GM23338 (cell line): Measurements from ENCODE around the gene BNC1.

Experiments used
- CTCF ChIP-seq, 2 experiments: fragments of 200-600 bp in 1 of 2; sonication (generic) in 1 of 2; conservative IDR thresholded peaks; 2 replicates each; pipeline versions ENCODE4 v1.5.1 to v1.6.1; 2016 to 2017; ENCODE audit warnings: antibody characterized with exemption in 2 of 2, low read depth in 2 of 2, mild to moderate bottlenecking in 2 of 2, moderate library complexity in 1 of 2
- EZH2 ChIP-seq: fragments of 200-600 bp; sonication (generic); IDR thresholded peaks from one replicate; pipeline ENCODE4 v1.8.0; 2017; ENCODE audit warnings: antibody characterized with exemption, mild to moderate bottlenecking, low read depth; ENCODE audit not compliant: unreplicated experiment
- REST ChIP-seq: IDR thresholded peaks from one replicate; pipeline ENCODE4 v1.6.1; 2018; ENCODE audit warnings: antibody characterized with exemption; ENCODE audit not compliant: unreplicated experiment

GRCh38 chr15:83248151-83249029 lies 36.1 kb downstream of the BNC1 start:
- TF ChIP-seq CTCF (conservative IDR thresholded peaks at IDR 0.05; ENCODE audit: low read depth in 2 of 2) (peak; percentile 84 to 99), REST (no peak), EZH2 (no peak)
